ENCODE measurements around the gene AUTS2.
A peak's percentile ranks its signal among the peaks of the same experiment; 100 is the strongest.

Gene AUTS2

GRCh38 chr7:70092314-70093204 lies 494.3 kb downstream of the AUTS2 start:
- TF ChIP-seq CTCF (IDR thresholded peaks at IDR 0.05; ENCODE audit: control insufficient read depth, extremely low read depth, insufficient read depth): no peak
- H3K4me3 ChIP-seq (ENCODE audit: low read depth, low read length): no peak overlapping the region
- no peak for DNase-seq (ENCODE audit: low read depth)

GRCh38 chr7:70093205-70093904 lies 495.1 kb downstream of the AUTS2 start:
- no peak for TF ChIP-seq CTCF (IDR thresholded peaks at IDR 0.05; ENCODE audit: control insufficient read depth, extremely low read depth, insufficient read depth)
- DNase-seq (ENCODE audit: low read depth): no peak
- no peak overlapping the region for H3K4me3 ChIP-seq (ENCODE audit: low read depth, low read length)

- no peak overlapping the region for H3K4me3 ChIP-seq (ENCODE audit: low read depth, low read length)
- TF ChIP-seq CTCF (IDR thresholded peaks at IDR 0.05; ENCODE audit: control insufficient read depth, extremely low read depth, insufficient read depth): no peak
- DNase-seq (ENCODE audit: low read depth): no peak
Measured at GRCh38 chr7:70094831-70095230, 496.6 kb downstream of the AUTS2 start.

GRCh38 chr7:70097645-70098044 lies 499.4 kb downstream of the AUTS2 start:
- TF ChIP-seq CTCF (IDR thresholded peaks at IDR 0.05; ENCODE audit: control insufficient read depth, extremely low read depth, insufficient read depth): no peak
- H3K4me3 ChIP-seq (ENCODE audit: low read depth, low read length): no peak overlapping the region
- DNase-seq (ENCODE audit: low read depth): no peak

GRCh38 chr7:70098133-70098561 lies 499.9 kb downstream of the AUTS2 start:
- H3K4me3 ChIP-seq (ENCODE audit: low read depth, low read length): no peak overlapping the region
- no peak for TF ChIP-seq CTCF (IDR thresholded peaks at IDR 0.05; ENCODE audit: control insufficient read depth, extremely low read depth, insufficient read depth)

GRCh38 chr7:70098905-70099672 lies 500.8 kb downstream of the AUTS2 start:
- DNase-seq (ENCODE audit: low read depth): no peak
- H3K4me3 ChIP-seq (ENCODE audit: low read depth, low read length): no peak overlapping the region
- no peak for TF ChIP-seq CTCF (IDR thresholded peaks at IDR 0.05; ENCODE audit: control insufficient read depth, extremely low read depth, insufficient read depth)

More at GRCh38 chr7:70098133-70098561, 499.9 kb downstream of the AUTS2 start:
- peak; percentile 28 for DNase-seq (ENCODE audit: low read depth)

All from LNCaP clone FGC (cell line).